ENCODE measurements around the gene CIB1.

DNA sequence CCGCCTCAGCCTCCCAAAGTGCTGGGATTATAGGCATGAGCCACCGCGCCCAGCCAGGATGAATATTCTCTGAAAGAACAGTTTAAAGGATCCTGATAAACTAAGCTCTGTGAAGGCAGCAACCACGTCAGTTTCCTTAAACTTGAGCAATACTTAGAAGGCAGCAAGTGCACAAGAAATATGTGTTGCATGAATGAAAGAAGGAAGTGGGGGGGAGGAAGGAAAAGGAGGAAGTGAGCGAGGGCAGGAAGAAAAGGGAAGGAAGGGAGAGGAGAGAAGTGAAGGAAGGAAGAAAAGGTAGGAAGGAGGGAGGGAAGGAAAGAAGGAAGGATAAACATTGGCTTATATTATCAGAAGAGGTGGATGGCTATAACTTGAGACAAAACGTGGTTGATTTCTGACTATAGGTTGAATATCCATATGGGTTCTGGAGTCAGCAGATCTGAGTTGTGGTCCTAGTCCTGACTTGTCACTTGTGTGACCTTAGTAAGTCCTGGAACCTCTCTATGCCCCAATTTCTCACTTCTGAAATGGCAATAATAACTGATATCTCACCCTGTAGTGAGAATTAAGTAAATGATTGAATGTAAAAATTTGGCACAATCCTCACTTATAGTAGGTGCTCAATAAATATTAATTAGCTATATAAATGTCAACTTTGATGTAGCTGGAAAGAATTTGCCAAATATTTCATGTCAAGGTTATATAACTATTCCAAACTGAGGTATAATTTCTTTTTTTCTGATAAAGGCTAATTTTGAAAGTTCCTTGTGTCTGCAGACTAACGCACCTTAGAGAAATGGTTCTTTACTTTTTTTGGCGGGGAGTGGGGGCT, 44.6 kb downstream of the CIB1 start:
- TF ChIP-seq, protein P1, sequence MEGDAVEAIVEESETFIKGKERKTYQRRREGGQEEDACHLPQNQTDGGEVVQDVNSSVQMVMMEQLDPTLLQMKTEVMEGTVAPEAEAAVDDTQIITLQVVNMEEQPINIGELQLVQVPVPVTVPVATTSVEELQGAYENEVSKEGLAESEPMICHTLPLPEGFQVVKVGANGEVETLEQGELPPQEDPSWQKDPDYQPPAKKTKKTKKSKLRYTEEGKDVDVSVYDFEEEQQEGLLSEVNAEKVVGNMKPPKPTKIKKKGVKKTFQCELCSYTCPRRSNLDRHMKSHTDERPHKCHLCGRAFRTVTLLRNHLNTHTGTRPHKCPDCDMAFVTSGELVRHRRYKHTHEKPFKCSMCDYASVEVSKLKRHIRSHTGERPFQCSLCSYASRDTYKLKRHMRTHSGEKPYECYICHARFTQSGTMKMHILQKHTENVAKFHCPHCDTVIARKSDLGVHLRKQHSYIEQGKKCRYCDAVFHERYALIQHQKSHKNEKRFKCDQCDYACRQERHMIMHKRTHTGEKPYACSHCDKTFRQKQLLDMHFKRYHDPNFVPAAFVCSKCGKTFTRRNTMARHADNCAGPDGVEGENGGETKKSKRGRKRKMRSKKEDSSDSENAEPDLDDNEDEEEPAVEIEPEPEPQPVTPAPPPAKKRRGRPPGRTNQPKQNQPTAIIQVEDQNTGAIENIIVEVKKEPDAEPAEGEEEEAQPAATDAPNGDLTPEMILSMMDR (IDR thresholded peaks at IDR 0.05) = no peak
- TF ChIP-seq POLR2A (IDR thresholded peaks at IDR 0.05) = no peak
